GM19455 (cell line): Measurements from ENCODE around the gene HOXD10.

Source experiments
- ATAC-seq: cut with Tn5 transposase; IDR thresholded peaks from one replicate; pipeline ENCODE4 v1.9.1; 2021; ENCODE audit not compliant: unreplicated experiment

The HOXD10 gene

DNA sequence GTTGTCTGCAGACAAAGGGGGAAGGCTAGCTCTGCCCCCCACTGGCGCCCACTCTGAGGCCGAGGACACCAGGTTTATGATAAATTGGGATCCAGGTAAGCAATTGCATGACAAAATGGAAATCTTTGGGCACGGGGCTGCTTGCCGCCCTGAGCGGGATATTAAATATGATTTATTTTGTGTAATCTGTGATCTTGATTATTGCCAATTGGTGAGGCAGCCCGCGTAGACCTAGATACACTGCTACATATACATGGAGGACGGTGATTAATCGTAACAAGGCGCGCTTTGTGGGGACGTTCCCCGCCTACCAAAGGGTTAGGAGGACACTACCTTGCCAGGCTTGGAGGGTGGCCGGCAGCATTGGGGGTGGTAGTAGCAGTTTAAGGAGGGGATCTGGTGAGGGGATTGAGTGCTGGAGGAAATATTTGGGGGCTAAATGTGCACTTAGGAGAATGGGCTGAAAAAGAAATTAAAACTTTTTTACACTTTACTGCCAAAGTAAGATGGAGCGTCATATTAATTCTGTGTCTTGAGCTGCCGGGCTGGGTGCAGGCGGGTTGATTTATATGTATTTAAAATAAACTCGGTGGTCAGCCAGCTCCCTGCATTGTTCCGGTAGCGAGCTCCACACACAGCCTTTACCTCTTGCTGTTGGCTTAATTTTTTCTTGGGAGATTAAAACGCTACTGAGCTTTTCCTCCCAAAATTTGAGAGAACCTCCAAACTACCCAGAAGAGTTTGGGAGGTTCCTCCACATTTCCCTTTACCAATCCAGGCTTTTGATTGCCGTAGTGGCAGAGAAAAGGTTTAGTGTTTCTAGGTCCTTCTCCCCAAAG, 44.6 kb downstream of the HOXD10 start:
- ATAC-seq, result no peak

DNA sequence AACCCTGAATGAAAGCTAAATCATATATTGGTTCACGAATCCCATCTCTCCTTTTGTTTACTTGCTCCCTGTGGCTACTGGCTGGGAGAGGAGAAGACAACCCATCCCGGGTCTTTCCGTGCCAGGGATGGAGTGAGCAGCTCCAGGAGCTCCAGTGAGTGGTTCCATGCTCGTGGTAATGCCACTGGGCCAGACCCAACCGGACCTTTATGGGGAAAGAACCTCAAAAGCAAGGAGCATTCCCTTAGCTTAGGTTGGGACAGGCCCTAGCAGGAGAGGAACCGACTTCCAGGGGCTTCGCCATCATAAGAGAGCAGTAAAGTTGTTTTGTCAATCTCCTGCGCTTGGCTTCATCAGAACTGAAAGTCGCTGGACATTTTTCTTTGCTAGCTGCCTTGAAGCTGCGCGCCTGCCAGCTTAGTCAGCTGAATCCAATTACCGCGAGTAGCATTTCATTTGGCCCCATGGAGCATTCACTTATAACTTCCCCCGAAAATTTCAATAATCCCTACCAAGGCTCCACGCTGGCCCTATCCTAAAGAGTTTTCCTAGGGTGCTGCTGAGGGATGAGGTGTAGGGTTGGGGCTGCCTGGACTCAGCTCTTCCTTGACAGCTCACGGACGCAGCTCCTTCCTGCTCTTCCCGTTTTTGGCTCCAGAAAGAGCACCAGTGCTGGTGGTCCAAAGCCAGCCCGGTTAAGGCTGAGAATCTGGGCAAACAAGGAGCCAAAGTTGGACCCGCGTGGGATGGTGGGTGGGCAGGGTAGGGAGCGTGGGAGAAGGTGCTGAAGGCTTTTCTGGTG, 45.4 kb downstream of the HOXD10 start:
- ATAC-seq, result no peak

DNA sequence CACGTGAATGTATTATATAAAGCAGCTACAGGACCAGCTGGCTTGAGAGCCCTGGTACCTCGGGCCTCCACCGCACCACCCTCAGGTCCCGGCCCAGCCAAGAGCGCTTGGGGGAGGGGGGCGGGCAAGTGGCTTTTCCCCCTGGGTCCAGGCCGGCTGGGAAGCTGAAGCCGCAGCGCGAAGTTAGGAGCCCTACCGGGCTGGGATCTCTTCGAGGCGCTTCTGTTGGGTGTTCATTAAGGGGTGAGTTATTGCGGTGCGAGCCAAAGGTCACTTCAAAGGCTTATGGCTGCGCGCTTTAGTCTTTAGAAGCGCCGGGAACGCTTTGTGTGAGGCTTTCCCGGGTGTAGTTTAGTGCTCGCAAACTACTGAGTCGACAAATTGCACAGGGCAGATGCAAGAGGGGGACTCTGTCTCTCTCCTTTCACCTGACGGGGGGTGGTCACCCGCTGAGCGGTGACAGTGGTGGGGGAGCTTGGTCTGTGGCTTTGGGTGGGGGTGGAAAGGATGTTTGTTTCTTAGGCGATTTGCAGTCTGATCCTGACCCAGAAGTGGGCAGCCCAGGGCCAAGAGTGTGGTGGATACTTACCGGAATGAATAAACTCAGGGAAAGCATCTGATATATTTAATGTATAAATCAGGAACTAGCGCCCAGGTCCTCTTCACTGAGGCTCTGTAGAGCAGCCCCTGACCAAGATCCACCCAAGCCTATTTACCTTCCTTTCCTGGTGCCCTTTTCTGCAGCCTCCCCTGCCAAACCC, 46.5 kb downstream of the HOXD10 start:
- no peak for ATAC-seq

DNA sequence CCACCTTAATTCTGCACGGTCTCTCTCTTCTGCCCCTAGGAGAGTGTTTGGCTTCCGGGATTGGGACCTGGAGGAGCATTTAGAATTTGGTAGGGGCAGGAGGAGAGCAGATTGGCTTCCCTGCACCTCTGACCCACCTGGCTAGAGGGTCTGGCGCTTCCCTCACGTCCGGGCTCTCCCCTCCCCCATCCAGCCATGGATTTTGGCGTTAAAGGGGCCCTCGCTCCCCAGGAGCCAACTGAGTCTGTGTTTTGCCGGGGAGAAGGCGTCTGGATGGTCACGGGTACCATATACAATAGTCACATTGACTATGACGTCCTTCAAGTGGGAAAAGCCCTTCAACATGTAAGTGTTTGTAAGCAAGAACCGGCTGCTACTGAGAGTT, 47.1 kb downstream of the HOXD10 start:
- no peak for ATAC-seq

DNA sequence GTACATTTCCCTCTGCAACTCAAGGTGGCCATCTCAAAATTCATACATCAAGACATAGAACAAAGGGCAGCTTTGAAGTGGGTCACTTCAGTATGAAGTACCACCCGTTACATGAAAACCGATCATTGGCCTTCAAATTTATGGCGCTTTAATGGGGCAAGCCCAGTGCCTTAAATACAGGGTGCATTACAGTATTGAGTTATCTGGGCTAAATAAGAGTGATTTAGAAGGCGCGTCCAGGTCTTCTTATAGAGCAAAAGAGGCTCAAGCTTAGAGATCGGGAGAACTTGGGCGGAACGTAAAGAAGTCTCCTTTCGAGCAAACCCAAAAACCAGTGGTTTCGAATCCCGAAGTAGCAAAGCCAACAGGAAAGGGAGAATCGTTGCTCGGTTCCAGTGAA, 47.6 kb downstream of the HOXD10 start:
- no peak for ATAC-seq

DNA sequence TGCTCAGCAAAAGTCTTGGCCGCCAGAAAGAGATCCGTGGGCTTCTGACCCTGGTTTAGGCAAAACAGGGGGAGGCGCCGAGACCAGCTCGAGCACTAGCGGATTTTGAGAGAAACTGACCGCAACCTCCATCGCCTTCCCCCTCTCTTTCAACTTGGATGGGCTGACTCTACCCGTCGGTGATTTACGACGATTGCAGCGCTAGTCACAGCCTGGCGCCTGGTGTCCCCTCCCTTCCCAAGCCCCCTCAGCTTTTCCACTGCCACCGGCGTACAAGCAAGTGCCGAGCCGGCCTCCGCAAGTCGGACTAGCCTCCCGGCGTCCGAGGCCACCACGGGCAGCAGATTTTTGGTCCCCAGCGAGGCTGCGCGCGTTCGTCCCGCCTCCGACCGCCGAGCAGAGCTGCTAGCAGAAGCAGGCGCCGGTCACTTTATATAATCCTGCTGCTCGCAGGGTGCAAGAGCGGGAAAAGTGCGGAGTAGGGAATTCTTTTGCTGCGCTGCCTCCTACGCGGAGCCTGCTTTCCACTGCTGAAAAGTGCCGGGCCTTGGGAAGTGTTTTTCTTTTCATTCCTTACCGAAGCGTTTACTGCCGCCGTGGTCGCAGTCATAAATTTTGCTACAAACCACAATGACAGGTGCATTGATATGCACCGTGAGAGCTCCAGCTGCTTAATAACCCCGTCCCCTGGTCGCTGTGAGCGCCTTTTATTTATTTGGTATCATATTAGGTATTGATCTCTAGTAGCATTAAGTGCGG, 48.2 kb downstream of the HOXD10 start:
- no peak for ATAC-seq

DNA sequence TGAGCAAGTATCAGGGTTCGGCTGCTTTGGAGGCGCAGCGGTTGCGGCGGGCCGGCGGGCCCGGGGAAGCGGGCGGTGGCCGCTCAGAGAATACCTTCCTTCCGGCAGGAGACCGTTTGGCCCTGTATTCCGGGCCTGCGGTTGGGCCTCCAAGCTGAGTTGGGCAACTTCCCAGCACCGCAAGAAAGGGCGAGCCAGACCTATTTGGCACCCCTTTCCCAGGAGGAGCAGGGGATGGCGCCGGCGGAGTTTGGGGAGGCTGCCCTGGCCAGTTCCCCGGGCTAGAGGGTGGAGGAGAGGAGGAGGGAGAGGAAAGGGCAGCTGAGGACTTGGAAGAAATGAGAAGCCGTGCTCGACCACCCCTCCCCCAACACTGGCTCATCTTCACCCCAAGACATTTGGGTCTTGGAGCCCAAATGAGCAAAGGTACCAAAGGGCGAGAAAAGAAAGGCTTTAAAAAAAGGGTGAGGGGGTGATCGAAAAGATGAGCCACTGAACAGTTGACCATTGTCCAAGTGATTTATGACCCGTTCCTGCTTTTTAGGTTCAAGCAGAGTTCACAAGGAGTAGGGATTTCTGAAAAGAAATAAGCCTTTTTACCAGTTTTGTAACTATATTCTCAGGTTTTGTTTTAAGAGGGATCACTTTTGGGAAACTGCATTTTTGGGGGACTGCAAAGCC, 48.9 kb downstream of the HOXD10 start:
- ATAC-seq, result no peak

DNA sequence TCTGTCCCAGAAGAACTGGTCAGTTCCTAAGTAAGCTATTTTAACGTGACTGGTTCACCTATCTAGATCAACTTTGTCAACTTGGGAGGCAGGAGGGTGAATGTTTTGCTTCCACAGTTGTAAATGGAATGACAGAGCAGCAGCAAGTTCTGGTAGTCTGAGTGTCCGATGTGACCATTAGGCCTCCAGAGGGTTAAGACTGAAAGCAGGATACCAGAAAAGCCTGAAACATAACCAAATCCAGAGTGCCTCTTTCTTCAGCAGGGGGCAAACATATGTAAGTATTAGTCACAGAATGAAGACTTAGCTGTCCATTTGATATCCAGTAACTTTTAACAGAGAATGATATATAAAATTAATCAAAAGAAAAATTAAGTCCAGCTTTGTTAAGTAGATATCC, 49.7 kb downstream of the HOXD10 start:
- ATAC-seq, result no peak

DNA sequence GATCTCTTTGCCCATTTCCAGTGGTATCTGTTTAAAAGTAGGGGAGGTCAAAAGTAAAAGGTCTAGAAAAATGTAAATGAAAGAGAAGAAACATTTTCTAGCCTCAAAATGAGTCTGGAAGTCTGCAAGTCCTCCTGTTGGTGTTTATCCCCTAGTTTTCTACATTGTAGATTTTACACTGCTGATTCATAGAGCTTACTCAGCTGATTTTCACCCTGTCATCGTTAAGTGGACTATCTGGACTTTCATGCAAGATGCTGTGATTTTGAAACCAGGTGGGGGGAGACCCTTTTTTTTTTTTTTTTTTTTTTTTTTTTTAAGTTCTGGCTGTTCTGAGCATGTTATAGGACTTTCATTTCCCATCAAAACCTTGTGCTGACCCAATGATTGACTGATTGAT, 50.8 kb downstream of the HOXD10 start:
- no peak for ATAC-seq

DNA sequence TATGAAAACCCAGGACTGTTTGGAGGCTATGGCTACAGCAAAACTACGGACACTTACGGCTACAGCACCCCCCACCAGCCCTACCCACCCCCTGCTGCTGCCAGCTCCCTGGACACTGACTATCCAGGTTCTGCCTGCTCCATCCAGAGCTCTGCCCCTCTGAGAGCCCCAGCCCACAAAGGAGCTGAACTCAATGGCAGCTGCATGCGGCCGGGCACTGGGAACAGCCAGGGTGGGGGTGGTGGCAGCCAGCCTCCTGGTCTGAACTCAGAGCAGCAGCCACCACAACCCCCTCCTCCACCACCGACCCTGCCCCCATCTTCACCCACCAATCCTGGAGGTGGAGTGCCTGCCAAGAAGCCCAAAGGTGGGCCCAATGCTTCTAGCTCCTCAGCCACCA, 52.6 kb downstream of the HOXD10 start:
- no peak for ATAC-seq
